Middle frontal gyrus (tissue), 1 donor: ENCODE measurements around the gene OMP.

ENCODE experiments used
- DNase-seq: peaks from one replicate; pipeline ENCODE4 v3.0.0-alpha.2; 2015; ENCODE audit warnings: low spot score; ENCODE audit errors: extremely low spot score

Gene OMP

GRCh38 chr11:77101043-77101537, 1.6 kb upstream of the OMP start:
- DNase-seq: no peak

GRCh38 chr11:77103319-77103718, 679 bp downstream of the OMP start:
- no peak for DNase-seq

- no peak for DNase-seq
These were observed 2.1 kb downstream of the OMP start for GRCh38 chr11:77104727-77105126.

- DNase-seq: no peak
These were observed 3.7 kb downstream of the OMP start for GRCh38 chr11:77106321-77106720.

GRCh38 chr11:77106759-77107158, 4.1 kb downstream of the OMP start:
- DNase-seq: no peak

- no peak for DNase-seq
These were observed 5.3 kb downstream of the OMP start for GRCh38 chr11:77107950-77108349.

GRCh38 chr11:77108436-77108835, 5.8 kb downstream of the OMP start:
- no peak for DNase-seq

GRCh38 chr11:77109236-77110019, 6.8 kb downstream of the OMP start:
- no peak for DNase-seq

- no peak for DNase-seq
These were observed 8.2 kb downstream of the OMP start for GRCh38 chr11:77110836-77111235.

GRCh38 chr11:77111277-77111676, 8.6 kb downstream of the OMP start:
- DNase-seq: no peak

- no peak for DNase-seq
These were observed 9.3 kb downstream of the OMP start for GRCh38 chr11:77111946-77112345.

GRCh38 chr11:77112641-77113381, 10.2 kb downstream of the OMP start:
- DNase-seq: no peak

GRCh38 chr11:77113382-77114088, 10.9 kb downstream of the OMP start:
- no peak for DNase-seq

- no peak for DNase-seq
These were observed 11.4 kb downstream of the OMP start for GRCh38 chr11:77114089-77114463.

- no peak for DNase-seq
These were observed 12.6 kb downstream of the OMP start for GRCh38 chr11:77115181-77115611.

- no peak for DNase-seq
These were observed 13.3 kb downstream of the OMP start for GRCh38 chr11:77115956-77116355.

GRCh38 chr11:77117492-77117891, 14.9 kb downstream of the OMP start:
- no peak for DNase-seq

- DNase-seq: no peak
These were observed 15.4 kb downstream of the OMP start for GRCh38 chr11:77118086-77118485.

GRCh38 chr11:77118971-77119370, 16.3 kb downstream of the OMP start:
- no peak for DNase-seq

GRCh38 chr11:77119531-77119936, 16.9 kb downstream of the OMP start:
- no peak for DNase-seq

GRCh38 chr11:77120571-77120970, 17.9 kb downstream of the OMP start:
- DNase-seq: no peak

- no peak for DNase-seq
These were observed 18.5 kb downstream of the OMP start for GRCh38 chr11:77121096-77121640.
